ENCODE data around the gene FBXO8. TPM values are rescaled to one million over a fixed set of nuclear protein-coding genes. Genes with fewer than 3 reads are reported as not detected.
A peak's percentile ranks its signal among the peaks of the same experiment; 100 is the strongest.

The FBXO8 gene
- total RNA-seq, 1 experiment from 2014 or later: 11.4 TPM

DNA sequence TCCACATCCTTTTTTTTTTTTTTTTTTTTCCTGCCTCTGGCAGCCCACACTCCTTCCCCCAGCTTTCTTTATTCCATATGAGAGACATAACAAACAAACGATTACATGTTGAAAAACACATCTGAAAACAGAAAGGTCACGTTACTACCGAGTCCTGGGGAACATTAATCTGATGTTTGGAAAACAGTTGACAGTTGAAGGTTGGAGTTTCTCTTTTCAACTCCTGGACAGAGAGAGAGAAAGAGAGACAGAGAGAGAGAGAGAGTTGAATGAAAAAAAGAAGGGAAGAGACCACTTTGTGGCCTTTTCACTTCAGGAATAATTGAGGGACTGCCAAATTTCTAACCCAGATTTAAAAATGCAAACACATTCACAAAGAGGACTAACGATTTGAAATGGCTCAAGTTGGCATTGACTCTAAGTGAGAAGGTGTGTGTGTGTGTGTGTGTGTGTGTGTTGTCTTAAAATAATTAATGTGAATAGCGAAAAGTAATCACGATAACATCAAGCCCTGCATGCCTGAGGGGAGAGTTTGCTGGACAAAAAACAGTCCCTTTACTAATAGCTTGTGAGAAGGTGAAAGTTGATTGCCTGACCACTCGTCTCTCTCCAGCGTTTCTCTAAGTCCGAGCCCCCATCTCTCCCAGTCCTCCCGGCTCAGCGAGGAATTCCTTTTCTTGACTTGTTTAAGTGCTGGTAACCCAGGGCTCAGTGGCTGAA lies 67.3 kb downstream of the FBXO8 start:
- Mint-ChIP-seq H3K27ac (ENCODE audit: unreplicated experiment) (no peak overlapping the region), H3K4me1 (ENCODE audit: low read depth, unreplicated experiment) (peaks cover 14% of the 10 kb centered on the region)

DNA sequence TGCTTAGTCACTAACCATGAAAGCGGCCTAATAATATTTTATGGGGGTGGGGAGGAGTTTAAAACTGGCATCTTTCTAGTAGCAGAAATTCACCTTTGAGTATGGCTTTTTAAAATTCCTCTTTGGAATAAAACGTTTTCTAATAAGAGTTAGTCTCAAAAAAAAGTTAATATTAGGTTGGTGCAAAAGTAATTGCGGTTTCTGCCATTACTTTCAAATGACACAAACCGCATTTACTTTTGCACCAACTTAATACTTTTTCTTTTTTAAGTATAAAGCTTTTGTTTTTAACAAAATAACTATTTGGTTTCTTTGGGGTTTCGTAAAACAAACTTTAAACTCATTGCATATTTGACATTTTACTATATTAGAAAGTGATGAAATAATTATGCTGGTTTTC lies 68.4 kb downstream of the FBXO8 start:
- no peak overlapping the region for H3K4me3 Mint-ChIP-seq (ENCODE audit: low read depth, unreplicated experiment)
- peaks cover 14% of the 10 kb centered on the region for H3K4me1 Mint-ChIP-seq (ENCODE audit: low read depth, unreplicated experiment)
- TF ChIP-seq, protein P1, sequence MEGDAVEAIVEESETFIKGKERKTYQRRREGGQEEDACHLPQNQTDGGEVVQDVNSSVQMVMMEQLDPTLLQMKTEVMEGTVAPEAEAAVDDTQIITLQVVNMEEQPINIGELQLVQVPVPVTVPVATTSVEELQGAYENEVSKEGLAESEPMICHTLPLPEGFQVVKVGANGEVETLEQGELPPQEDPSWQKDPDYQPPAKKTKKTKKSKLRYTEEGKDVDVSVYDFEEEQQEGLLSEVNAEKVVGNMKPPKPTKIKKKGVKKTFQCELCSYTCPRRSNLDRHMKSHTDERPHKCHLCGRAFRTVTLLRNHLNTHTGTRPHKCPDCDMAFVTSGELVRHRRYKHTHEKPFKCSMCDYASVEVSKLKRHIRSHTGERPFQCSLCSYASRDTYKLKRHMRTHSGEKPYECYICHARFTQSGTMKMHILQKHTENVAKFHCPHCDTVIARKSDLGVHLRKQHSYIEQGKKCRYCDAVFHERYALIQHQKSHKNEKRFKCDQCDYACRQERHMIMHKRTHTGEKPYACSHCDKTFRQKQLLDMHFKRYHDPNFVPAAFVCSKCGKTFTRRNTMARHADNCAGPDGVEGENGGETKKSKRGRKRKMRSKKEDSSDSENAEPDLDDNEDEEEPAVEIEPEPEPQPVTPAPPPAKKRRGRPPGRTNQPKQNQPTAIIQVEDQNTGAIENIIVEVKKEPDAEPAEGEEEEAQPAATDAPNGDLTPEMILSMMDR (IDR thresholded peaks at IDR 0.05; ENCODE audit: unreplicated experiment): no peak
- H3K36me3 Mint-ChIP-seq (ENCODE audit: insufficient read depth, unreplicated experiment): no peaks in the 10 kb centered on the region
- no peak overlapping the region for H3K27ac Mint-ChIP-seq (ENCODE audit: unreplicated experiment)
- no TSS peak for BruUV-seq (replicated peaks)
- peaks cover 10% of the 10 kb centered on the region for H3K27me3 Mint-ChIP-seq (ENCODE audit: unreplicated experiment)
- DNase-seq: no peak
- H3K9me3 Mint-ChIP-seq (ENCODE audit: low read depth, unreplicated experiment): no peaks in the 10 kb centered on the region
- intact Hi-C loops (cut with micrococcal nuclease; ENCODE audit: unreplicated experiment): no loop called here
- CTCF ChIA-PET: no interaction called here

More for the DNA sequence above, 67.3 kb downstream of the FBXO8 start:
- no peak for DNase-seq
- BruUV-seq (replicated peaks): no TSS peak
- Mint-ChIP-seq H3K27me3 (ENCODE audit: unreplicated experiment) (peaks cover 10% of the 10 kb centered on the region), H3K4me3 (ENCODE audit: low read depth, unreplicated experiment) (peak overlapping the region; percentile 53), H3K36me3 (ENCODE audit: insufficient read depth, unreplicated experiment) (no peaks in the 10 kb centered on the region), H3K9me3 (ENCODE audit: low read depth, unreplicated experiment) (no peaks in the 10 kb centered on the region)
- intact Hi-C loops (cut with micrococcal nuclease; ENCODE audit: unreplicated experiment): no loop called here
- TF ChIP-seq, protein P1 (IDR thresholded peaks at IDR 0.05; ENCODE audit: unreplicated experiment): no peak
- CTCF ChIA-PET: no interaction called here

DNA sequence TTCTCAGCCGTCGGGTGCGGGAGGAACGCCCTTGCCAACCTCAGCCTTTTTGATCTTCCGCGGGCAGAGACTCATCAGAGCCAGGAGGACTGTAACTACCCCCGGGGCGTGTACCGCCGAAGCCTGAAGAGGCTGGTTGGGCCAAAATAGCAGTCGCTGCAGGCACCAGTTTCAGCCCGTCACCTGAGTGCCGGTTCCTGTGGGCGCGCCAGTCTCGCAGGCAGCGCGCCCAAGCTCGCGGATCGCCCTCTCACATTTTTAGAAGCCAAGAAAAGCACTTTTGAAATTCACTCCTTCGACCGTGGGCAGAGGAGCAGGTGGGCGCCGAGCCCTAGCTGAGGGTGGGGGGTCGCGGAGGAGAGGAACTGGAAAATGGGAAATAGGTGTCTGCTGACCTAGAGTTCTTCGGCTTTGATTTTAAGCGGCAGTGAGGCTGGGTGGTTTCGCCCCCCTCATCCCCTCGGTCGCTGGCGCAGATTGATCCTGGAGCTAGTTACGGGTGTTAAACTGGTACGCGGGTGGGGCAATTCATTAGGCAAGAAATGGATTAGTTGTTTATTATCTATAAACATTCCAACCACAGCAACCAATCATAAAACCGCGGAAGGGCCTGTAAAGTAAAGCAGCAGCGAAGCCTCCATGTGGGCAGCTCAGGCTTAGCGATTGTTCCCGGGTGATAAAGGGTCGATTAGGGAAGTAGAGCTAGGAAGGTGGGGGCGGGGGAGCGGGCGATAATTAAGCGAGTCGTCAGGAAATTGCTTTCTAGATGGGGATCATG lies 69.2 kb downstream of the FBXO8 start:
- TF ChIP-seq, protein P1 (IDR thresholded peaks at IDR 0.05; ENCODE audit: unreplicated experiment): no peak
- peaks cover 14% of the 10 kb centered on the region for H3K4me1 Mint-ChIP-seq (ENCODE audit: low read depth, unreplicated experiment)
- no peak for DNase-seq
- H3K27ac Mint-ChIP-seq (ENCODE audit: unreplicated experiment): no peak overlapping the region
- BruUV-seq (replicated peaks): no TSS peak
- no peak overlapping the region for H3K4me3 Mint-ChIP-seq (ENCODE audit: low read depth, unreplicated experiment)
- intact Hi-C loops (cut with micrococcal nuclease; ENCODE audit: unreplicated experiment): no loop called here
- no peaks in the 10 kb centered on the region for H3K36me3 Mint-ChIP-seq (ENCODE audit: insufficient read depth, unreplicated experiment)
- peaks cover 10% of the 10 kb centered on the region for H3K27me3 Mint-ChIP-seq (ENCODE audit: unreplicated experiment)
- CTCF ChIA-PET: no interaction called here
- no peaks in the 10 kb centered on the region for H3K9me3 Mint-ChIP-seq (ENCODE audit: low read depth, unreplicated experiment)

DNA sequence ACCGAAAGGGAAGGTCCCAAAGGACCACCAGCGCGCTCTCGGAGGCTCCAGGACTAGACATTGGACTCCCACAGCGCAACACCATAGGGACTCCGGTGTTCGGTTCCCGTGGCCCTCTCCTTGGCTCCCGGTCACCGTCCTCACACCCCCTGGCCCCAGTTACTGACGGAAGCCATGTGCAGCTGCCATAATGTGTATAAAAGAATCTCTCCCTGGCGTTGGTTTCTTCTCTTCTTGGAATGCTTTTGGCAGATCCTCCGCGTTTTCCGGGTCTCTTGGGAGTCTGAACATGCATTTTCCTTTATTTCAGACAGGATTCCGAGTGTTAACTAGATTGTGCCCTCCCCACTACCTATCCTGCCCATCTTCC lies 69.8 kb downstream of the FBXO8 start:
- CTCF ChIA-PET: no interaction called here
- Mint-ChIP-seq H3K4me3 (ENCODE audit: low read depth, unreplicated experiment) (no peak overlapping the region), H3K27me3 (ENCODE audit: unreplicated experiment) (peaks cover 10% of the 10 kb centered on the region), H3K4me1 (ENCODE audit: low read depth, unreplicated experiment) (peaks cover 14% of the 10 kb centered on the region), H3K27ac (ENCODE audit: unreplicated experiment) (no peak overlapping the region), H3K36me3 (ENCODE audit: insufficient read depth, unreplicated experiment) (no peaks in the 10 kb centered on the region), H3K9me3 (ENCODE audit: low read depth, unreplicated experiment) (no peaks in the 10 kb centered on the region)
- TF ChIP-seq, protein P1 (IDR thresholded peaks at IDR 0.05; ENCODE audit: unreplicated experiment): no peak
- intact Hi-C loops (cut with micrococcal nuclease; ENCODE audit: unreplicated experiment): no loop called here
- no peak for DNase-seq
- no TSS peak for BruUV-seq (replicated peaks)

All from Calu3 (cell line).